Esophagus muscularis mucosa (tissue), 4 donors: Measurements from ENCODE around the gene TRIM14. TPM values are rescaled to one million over a fixed set of nuclear protein-coding genes. Genes with fewer than 3 reads are reported as not detected.

Experiments
- DNase-seq: peaks from one replicate; pipeline ENCODE4 v3.0.0-alpha.2; 2017; ENCODE audit errors: extremely low spot score
- H3K27ac ChIP-seq, 4 donors: fragments of 200-600 bp; sonication (generic); replicated peaks in 1 of 4; 1 replicate in 3 of 4; 2 replicates in 1 of 4; pipeline ENCODE4 v1.5.1; 2016 to 2019; ENCODE audit warnings: mild to moderate bottlenecking in 1 of 4
- H3K27me3 ChIP-seq, 4 donors: fragments of 200-600 bp; sonication (generic); one replicate each; pipeline versions ENCODE4 v1.5.1 to v1.6.0; 2016 to 2019
- H3K36me3 ChIP-seq, 4 donors: fragments of 200-600 bp; sonication (generic); one replicate each; pipeline ENCODE4 v1.5.1; 2016 to 2019
- H3K4me1 ChIP-seq, 4 donors: fragments of 200-600 bp; sonication (generic); one replicate each; pipeline ENCODE4 v1.5.1; 2016 to 2019
- H3K4me3 ChIP-seq, 4 donors: fragments of 200-600 bp; sonication (generic); 1 replicate in 2 of 4; 2 replicates in 2 of 4; pipeline ENCODE4 v1.5.1; 2016 to 2019; ENCODE audit warnings: mild to moderate bottlenecking in 4 of 4, moderate library complexity in 1 of 4
- H3K9me3 ChIP-seq, 4 donors: fragments of 200-600 bp; sonication (generic); 1 replicate in 3 of 4; 2 replicates in 1 of 4; pipeline ENCODE4 v1.5.1; 2016 to 2019
- CTCF ChIP-seq, 3 experiments: fragments of 200-600 bp in 2 of 3; fragments of 450-650 bp in 1 of 3; sonication (generic) in 2 of 3; IDR thresholded peaks; one replicate each; pipeline ENCODE4 v1.5.1; 2017 to 2019; ENCODE audit warnings: antibody characterized with exemption in 3 of 3, mild to moderate bottlenecking in 2 of 3, moderate library complexity in 1 of 3
- EP300 ChIP-seq: sonication (generic); formaldehyde crosslinking; IDR thresholded peaks from one replicate; pipeline ENCODE4 v1.6.1; 2017; ENCODE audit warnings: antibody characterized with exemption
- POLR2A ChIP-seq: fragments of 450-650 bp; IDR thresholded peaks from one replicate; pipeline ENCODE4 v1.6.1; 2017; ENCODE audit warnings: antibody characterized with exemption, moderate library complexity, mild to moderate bottlenecking, low read depth
- POLR2AphosphoS5 ChIP-seq, 2 donors: sonication (generic); formaldehyde crosslinking; IDR thresholded peaks; one replicate each; pipeline ENCODE4 v1.6.1; 2017; ENCODE audit warnings: antibody characterized with exemption in 2 of 2
- WGBS: methylation state at CpG from one replicate; pipeline ENCODE4 v1.1.5; 2018; 5-methylcytosine and 5-hydroxymethylcytosine counted together
- intact Hi-C: fragments of 100-400 bp; cut with DNase I; formaldehyde crosslinking; loops from one replicate; pipeline ENCODE4 v1.15.1; 2023
- total RNA-seq, 4 donors: library from RNA; depleted of rRNA; stranded (reverse); fragments of >200 nt; gene quantifications; one replicate each; pipeline versions ENCODE4 v1.1.0 to v1.2.1, GENCODE V29; 2016

The TRIM14 gene
- total RNA-seq, 4 donors from 2014 or later, result 6.1 to 14.9 (median 11.2) TPM

GRCh38 chr9:98154678-98155077 lies 35.7 kb upstream of the TRIM14 start:
- Histone ChIP-seq H3K9me3 (no peaks in the 10 kb centered on the region), H3K4me1 (no peaks in the 10 kb centered on the region), H3K36me3 (no peaks in the 10 kb centered on the region), H3K4me3 (no peak overlapping the region), H3K27ac (no peak overlapping the region), H3K27me3 (no peaks in the 10 kb centered on the region)
- WGBS, result 96% methylated on average over 2 of the region's 2 CpGs
- DNase-seq, result no peak
- intact Hi-C loops, result no loop called here
- no peak for TF ChIP-seq CTCF (IDR thresholded peaks at IDR 0.05)
- TF ChIP-seq POLR2AphosphoS5 (IDR thresholded peaks at IDR 0.05), result no peak
- no peak for TF ChIP-seq EP300
- no peak for TF ChIP-seq POLR2A

DNA sequence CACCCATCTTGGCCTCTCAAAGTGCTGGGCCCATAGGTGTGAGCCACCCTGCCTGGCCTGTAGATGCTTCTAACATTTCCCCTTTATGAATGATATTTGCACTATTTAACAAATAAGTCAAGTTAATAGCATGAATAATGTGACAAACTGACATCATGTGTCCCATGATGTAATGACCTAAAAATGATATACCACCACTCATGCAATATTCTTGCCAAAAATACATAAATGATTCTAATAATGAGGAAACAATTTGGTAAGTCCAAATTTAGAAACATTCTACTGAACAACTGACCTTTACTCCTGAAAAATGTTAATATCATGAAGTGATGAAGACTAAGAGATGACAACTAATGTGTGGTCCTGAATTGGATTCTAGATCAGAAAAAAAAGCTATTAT lies 33.5 kb upstream of the TRIM14 start:
- H3K9me3 ChIP-seq, result no peaks in the 10 kb centered on the region
- no peak overlapping the region for H3K4me3 ChIP-seq
- TF ChIP-seq POLR2AphosphoS5 (IDR thresholded peaks at IDR 0.05), result no peak
- TF ChIP-seq POLR2A, result no peak
- no peak for TF ChIP-seq CTCF (IDR thresholded peaks at IDR 0.05)
- no peak for TF ChIP-seq EP300
- H3K27me3 ChIP-seq, result no peaks in the 10 kb centered on the region
- DNase-seq, result no peak
- no peaks in the 10 kb centered on the region for H3K4me1 ChIP-seq
- H3K27ac ChIP-seq, result no peak overlapping the region
- intact Hi-C loops, result no loop called here
- H3K36me3 ChIP-seq, result no peaks in the 10 kb centered on the region

GRCh38 chr9:98150721-98151120 lies 31.7 kb upstream of the TRIM14 start:
- H3K4me3 ChIP-seq, result no peak overlapping the region

DNA sequence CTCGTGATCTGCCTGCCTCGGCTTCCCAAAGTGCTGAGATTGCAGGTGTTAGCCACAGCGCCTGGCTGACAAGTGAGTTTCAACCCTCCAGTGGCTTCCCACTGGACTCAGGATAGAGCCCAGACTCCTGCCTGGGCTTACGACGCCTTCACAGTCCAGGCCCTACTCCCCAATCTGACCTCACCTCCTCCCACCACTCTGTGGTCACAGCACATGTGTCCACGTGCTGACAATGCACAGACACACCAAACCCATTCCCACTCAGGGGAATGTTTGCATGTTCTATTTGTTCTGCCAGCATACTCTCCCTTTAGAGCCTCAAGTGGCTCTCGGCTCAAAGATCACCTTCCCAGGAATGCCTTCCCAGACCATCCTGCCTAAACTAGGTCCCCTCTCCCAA lies 31.1 kb upstream of the TRIM14 start:
- DNase-seq, result no peak
- TF ChIP-seq POLR2A (no peak), CTCF (IDR thresholded peaks at IDR 0.05) (no peak), POLR2AphosphoS5 (IDR thresholded peaks at IDR 0.05) (no peak), EP300 (no peak)
- no peaks in the 10 kb centered on the region for H3K36me3 ChIP-seq
- no peak overlapping the region for H3K4me3 ChIP-seq
- no peak overlapping the region for H3K27ac ChIP-seq
- H3K4me1 ChIP-seq, result no peaks in the 10 kb centered on the region
- intact Hi-C loops, result no loop called here
- H3K27me3 ChIP-seq, result peaks cover 0 to 3% (median 0%) of the 10 kb centered on the region in 4 donors
- WGBS, result 83% methylated on average over 7 of the region's 7 CpGs
- no peaks in the 10 kb centered on the region for H3K9me3 ChIP-seq

More at GRCh38 chr9:98150721-98151120, 31.7 kb upstream of the TRIM14 start:
- 82% methylated on average over 3 of the region's 3 CpGs for WGBS
- TF ChIP-seq POLR2A, result no peak
- Histone ChIP-seq H3K9me3 (no peaks in the 10 kb centered on the region), H3K27ac (no peak overlapping the region), H3K4me1 (no peaks in the 10 kb centered on the region), H3K27me3 (peaks cover 0 to 3% (median 0%) of the 10 kb centered on the region in 4 donors), H3K36me3 (no peaks in the 10 kb centered on the region)
- intact Hi-C loops, result no loop called here
- DNase-seq, result no peak

DNA sequence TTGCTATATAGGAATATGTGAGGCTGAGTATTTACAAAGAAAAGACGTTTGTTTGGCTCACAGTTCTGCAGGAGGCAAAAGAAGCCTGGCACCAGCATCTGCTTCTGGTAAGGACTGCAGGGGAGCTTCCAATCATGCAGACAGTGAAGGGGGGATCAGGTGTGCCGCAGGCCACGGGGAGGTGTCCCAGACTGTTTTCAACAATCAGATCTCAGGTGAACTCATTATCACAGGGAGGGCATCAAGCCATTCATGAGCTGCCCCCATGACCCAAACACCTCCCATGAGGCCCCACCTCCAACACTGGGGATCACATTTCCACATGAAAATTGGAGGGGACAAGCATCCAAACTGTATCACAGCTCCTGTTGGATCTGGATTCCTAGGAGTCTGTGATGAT lies 30.4 kb upstream of the TRIM14 start:
- Histone ChIP-seq H3K36me3 (no peaks in the 10 kb centered on the region), H3K4me3 (no peak overlapping the region), H3K4me1 (no peaks in the 10 kb centered on the region), H3K9me3 (no peaks in the 10 kb centered on the region), H3K27me3 (peaks cover 0 to 3% (median 0%) of the 10 kb centered on the region in 4 donors), H3K27ac (no peak overlapping the region)
- intact Hi-C loops, result no loop called here
- 54% methylated on average over 3 of the region's 3 CpGs for WGBS
- no peak for DNase-seq
- TF ChIP-seq CTCF (IDR thresholded peaks at IDR 0.05) (no peak), EP300 (no peak), POLR2AphosphoS5 (IDR thresholded peaks at IDR 0.05) (no peak), POLR2A (no peak)
